ENCODE results near the gene SPECC1. TPM values are rescaled to one million over a fixed set of nuclear protein-coding genes. Genes with fewer than 3 reads are reported as not detected.

Gene SPECC1
- total and polyA plus RNA-seq, 2 of the 13 experiments (the other 11 are each of a cell fraction or from before 2014, with no cell fraction given) = 2.3 to 6.9 TPM

DNA sequence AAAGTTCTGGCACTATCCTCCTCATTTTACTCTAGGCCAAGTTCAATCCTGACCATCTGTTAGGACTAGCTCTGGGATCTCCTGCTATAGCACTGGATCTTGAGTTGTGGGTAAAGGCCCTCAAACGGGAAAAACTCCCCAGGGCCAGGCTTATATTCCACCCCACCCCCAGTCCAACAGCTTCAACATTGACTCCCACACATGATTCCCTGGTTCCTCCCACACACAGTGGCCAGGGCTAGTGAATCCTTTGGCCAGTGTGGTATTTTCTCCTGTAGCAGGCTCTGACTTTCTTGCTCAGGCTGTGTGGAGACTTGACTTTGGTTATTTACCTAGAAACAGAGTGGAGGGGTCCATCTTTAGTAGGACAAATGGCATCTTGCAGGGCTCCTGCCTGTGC is 21.3 kb upstream of the SPECC1 start:
- TF ChIP-seq ZNF496 (CRISPR knock-in tag; IDR thresholded peaks at IDR 0.05; ENCODE audit: insufficient replicate concordance) = no peak
- TF ChIP-seq ZNF737 (CRISPR knock-in tag; IDR thresholded peaks at IDR 0.05; ENCODE audit: borderline replicate concordance) = no peak
- TF ChIP-seq, protein P1, sequence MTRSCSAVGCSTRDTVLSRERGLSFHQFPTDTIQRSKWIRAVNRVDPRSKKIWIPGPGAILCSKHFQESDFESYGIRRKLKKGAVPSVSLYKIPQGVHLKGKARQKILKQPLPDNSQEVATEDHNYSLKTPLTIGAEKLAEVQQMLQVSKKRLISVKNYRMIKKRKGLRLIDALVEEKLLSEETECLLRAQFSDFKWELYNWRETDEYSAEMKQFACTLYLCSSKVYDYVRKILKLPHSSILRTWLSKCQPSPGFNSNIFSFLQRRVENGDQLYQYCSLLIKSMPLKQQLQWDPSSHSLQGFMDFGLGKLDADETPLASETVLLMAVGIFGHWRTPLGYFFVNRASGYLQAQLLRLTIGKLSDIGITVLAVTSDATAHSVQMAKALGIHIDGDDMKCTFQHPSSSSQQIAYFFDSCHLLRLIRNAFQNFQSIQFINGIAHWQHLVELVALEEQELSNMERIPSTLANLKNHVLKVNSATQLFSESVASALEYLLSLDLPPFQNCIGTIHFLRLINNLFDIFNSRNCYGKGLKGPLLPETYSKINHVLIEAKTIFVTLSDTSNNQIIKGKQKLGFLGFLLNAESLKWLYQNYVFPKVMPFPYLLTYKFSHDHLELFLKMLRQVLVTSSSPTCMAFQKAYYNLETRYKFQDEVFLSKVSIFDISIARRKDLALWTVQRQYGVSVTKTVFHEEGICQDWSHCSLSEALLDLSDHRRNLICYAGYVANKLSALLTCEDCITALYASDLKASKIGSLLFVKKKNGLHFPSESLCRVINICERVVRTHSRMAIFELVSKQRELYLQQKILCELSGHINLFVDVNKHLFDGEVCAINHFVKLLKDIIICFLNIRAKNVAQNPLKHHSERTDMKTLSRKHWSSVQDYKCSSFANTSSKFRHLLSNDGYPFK (CRISPR knock-in tag; IDR thresholded peaks at IDR 0.05; ENCODE audit: borderline replicate concordance) = no peak
- TF ChIP-seq, protein P2, sequence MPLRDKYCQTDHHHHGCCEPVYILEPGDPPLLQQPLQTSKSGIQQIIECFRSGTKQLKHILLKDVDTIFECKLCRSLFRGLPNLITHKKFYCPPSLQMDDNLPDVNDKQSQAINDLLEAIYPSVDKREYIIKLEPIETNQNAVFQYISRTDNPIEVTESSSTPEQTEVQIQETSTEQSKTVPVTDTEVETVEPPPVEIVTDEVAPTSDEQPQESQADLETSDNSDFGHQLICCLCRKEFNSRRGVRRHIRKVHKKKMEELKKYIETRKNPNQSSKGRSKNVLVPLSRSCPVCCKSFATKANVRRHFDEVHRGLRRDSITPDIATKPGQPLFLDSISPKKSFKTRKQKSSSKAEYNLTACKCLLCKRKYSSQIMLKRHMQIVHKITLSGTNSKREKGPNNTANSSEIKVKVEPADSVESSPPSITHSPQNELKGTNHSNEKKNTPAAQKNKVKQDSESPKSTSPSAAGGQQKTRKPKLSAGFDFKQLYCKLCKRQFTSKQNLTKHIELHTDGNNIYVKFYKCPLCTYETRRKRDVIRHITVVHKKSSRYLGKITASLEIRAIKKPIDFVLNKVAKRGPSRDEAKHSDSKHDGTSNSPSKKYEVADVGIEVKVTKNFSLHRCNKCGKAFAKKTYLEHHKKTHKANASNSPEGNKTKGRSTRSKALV (CRISPR knock-in tag; IDR thresholded peaks at IDR 0.05) = no peak
- no peak for TF ChIP-seq ZNF205 (CRISPR knock-in tag; IDR thresholded peaks at IDR 0.05)
- TF ChIP-seq, protein P3, sequence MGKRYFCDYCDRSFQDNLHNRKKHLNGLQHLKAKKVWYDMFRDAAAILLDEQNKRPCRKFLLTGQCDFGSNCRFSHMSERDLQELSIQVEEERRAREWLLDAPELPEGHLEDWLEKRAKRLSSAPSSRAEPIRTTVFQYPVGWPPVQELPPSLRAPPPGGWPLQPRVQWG (CRISPR knock-in tag; IDR thresholded peaks at IDR 0.05; ENCODE audit: borderline replicate concordance, low read depth) = no peak
- TF ChIP-seq, protein P4, sequence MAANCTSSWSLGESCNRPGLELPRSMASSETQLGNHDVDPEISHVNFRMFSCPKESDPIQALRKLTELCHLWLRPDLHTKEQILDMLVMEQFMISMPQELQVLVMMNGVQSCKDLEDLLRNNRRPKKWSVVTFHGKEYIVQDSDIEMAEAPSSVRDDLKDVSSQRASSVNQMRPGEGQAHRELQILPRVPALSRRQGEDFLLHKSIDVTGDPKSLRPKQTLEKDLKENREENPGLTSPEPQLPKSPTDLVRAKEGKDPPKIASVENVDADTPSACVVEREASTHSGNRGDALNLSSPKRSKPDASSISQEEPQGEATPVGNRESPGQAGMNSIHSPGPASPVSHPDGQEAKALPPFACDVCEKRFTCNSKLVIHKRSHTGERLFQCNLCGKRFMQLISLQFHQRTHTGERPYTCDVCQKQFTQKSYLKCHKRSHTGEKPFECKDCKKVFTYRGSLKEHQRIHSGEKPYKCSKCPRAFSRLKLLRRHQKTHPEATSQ (CRISPR knock-in tag; IDR thresholded peaks at IDR 0.05; ENCODE audit: borderline replicate concordance) = no peak
- TF ChIP-seq CEBPB (IDR thresholded peaks at IDR 0.05; ENCODE audit: borderline replicate concordance, low read depth, low read length) = no peak
- TF ChIP-seq ZFP1 (CRISPR knock-in tag; IDR thresholded peaks at IDR 0.05) = no peak
- no peak for TF ChIP-seq ZNF136 (CRISPR knock-in tag; IDR thresholded peaks at IDR 0.05; ENCODE audit: low read depth)
- TF ChIP-seq, protein P5, sequence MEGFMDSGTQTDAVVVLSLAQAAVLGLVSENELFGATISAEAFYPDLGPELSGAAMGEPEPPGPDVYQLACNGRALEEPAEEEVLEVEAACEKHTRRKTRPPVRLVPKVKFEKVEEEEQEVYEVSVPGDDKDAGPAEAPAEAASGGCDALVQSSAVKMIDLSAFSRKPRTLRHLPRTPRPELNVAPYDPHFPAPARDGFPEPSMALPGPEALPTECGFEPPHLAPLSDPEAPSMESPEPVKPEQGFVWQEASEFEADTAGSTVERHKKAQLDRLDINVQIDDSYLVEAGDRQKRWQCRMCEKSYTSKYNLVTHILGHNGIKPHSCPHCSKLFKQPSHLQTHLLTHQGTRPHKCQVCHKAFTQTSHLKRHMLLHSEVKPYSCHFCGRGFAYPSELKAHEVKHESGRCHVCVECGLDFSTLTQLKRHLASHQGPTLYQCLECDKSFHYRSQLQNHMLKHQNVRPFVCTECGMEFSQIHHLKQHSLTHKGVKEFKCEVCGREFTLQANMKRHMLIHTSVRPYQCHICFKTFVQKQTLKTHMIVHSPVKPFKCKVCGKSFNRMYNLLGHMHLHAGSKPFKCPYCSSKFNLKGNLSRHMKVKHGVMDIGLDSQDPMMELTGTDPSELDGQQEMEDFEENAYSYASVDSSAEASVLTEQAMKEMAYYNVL (CRISPR knock-in tag; IDR thresholded peaks at IDR 0.05; ENCODE audit: borderline replicate concordance) = no peak
- no peak for TF ChIP-seq ATF7 (IDR thresholded peaks at IDR 0.05)
- no peak for TF ChIP-seq ATF7 (CRISPR knock-in tag; IDR thresholded peaks at IDR 0.05)
- no peak for TF ChIP-seq ZNF709 (CRISPR knock-in tag; IDR thresholded peaks at IDR 0.05)
- ChIA-PET POLR2A (no interaction called here), CTCF (ENCODE audit: low intra/inter-chr PET ratio, low total read pairs) (no interaction called here)
- peak overlapping the region; percentile 36; the same call in 1 of the 2 replicates for H3K4me2 ChIP-seq (ENCODE audit: low read depth, low read length)
- WGBS (ENCODE audit: low lambda C conversion rate) = 8% methylated on average over 1 of the region's 1 CpG
- H3K4me3 ChIP-seq (replicated peaks in 1 of 3; ENCODE audit: insufficient read depth in 1 of 3, low read depth in 2 of 3, low read length in 3 of 3) = no peak overlapping the region; a peak in 1 of 6 replicates
- intact Hi-C loops (cut with micrococcal nuclease; ENCODE audit: unreplicated experiment) = loop anchor here (2.0 kb wide), 1 partner anchor 21 kb away; the partner anchor contains the start of gene SPECC1
- H3K9ac ChIP-seq (ENCODE audit: insufficient read depth, low read depth, low read length) = no peak overlapping the region
- peaks cover 14% of the 10 kb centered on the region; the same call in 1 of the 2 replicates for H3K4me1 ChIP-seq (ENCODE audit: insufficient read depth, low read length)
- no peak for FAIRE-seq
- peaks cover 0 to 4% of the 10 kb centered on the region in 2 experiments; a peak in 1 of 5 replicates for H3K27me3 ChIP-seq (ENCODE audit: control insufficient read depth in 1 of 2, insufficient read depth in 2 of 2, low read length in 2 of 2)
- H3K27ac ChIP-seq (ENCODE audit: extremely low read length, insufficient read depth, low read length) = no peak overlapping the region
- H3K79me2 ChIP-seq (ENCODE audit: insufficient read depth, low read length) = no peaks in the 10 kb centered on the region
- H4K20me1 ChIP-seq (ENCODE audit: insufficient read depth, low read length) = no peaks in the 10 kb centered on the region
- no peak for ATAC-seq
- in situ Hi-C loops (cut with HindIII; ENCODE audit: extremely low pct_ligation_motif_present, low pct_unique_long_range_greater_than_20kb) = loop anchor here (25.0 kb wide), 1 partner anchor 324 kb away; no protein-coding TSS in a partner anchor
- no TSS peak for BruUV-seq (replicated peaks)
- H3K36me3 ChIP-seq (replicated peaks in 1 of 2; ENCODE audit: control insufficient read depth in 1 of 2, insufficient read depth in 2 of 2, low read length in 2 of 2) = no peaks in the 10 kb centered on the region
- H3K9me3 ChIP-seq (ENCODE audit: low read length) = no peaks in the 10 kb centered on the region
- DNase-seq (ENCODE audit: low spot score) = no peak
- no peak overlapping the region for H2AFZ ChIP-seq (ENCODE audit: low read length)
